Panc1 (cell line): ENCODE measurements around the gene MACC1. TPM values are rescaled to one million over a fixed set of nuclear protein-coding genes. Genes with fewer than 3 reads are reported as not detected.

Source experiments
- ATAC-seq: fragments of 200-7000 bp; cut with Tn5 transposase; 2 replicates; pipeline ENCODE4 v1.9.1; 2020; ENCODE audit warnings: mild to moderate bottlenecking, moderate library complexity
- BruUV-seq: library from RNA; stranded (reverse); fragments of 400-500 nt; replicated peaks from 2 replicates; lab custom pipeline; 2021; lab: Mats Ljungman, UMichigan
- CTCF ChIA-PET: fragments of 300-600 bp; sonication (Branson Sonifier 250); formaldehyde crosslinking; loops from one replicate; lab custom pipeline; 2022; ENCODE audit warnings: antibody characterized with exemption; lab: Charles Lee
- POLR2A ChIA-PET: fragments of 300-600 bp; sonication (Branson Sonifier 250); formaldehyde crosslinking; loops from one replicate; lab custom pipeline; 2022; ENCODE audit warnings: antibody characterized with exemption; lab: Charles Lee
- DNase-seq: peaks from one replicate; pipeline ENCODE4 v3.0.0-alpha.2; 2010; ENCODE audit warnings: low read depth, low spot score
- H3K27ac ChIP-seq: 2 replicates; pipeline ENCODE4 v1.5.1; 2011; ENCODE audit warnings: mild to moderate bottlenecking, low read length, inconsistent platforms
- H3K27me3 ChIP-seq: fragments of 200-500 bp; sonication (Bioruptor generic); 2 replicates; pipeline ENCODE4 v1.6.0; 2014; ENCODE audit warnings: low read length, inconsistent platforms; ENCODE audit not compliant: control insufficient read depth, insufficient read depth
- H3K36me3 ChIP-seq: fragments of 200-500 bp; sonication (Bioruptor generic); 2 replicates; pipeline ENCODE4 v1.5.1; 2014; ENCODE audit warnings: inconsistent platforms, mild to moderate bottlenecking, low read length, moderate library complexity; ENCODE audit not compliant: control insufficient read depth, insufficient read depth
- H3K4me1 ChIP-seq: 2 replicates; pipeline ENCODE4 v1.5.1; 2011; ENCODE audit warnings: inconsistent platforms, mild to moderate bottlenecking, low read length, moderate library complexity; ENCODE audit not compliant: control insufficient read depth, insufficient read depth
- H3K4me3 ChIP-seq, 2 experiments: 2 replicates each; pipeline ENCODE4 v1.5.1; 2011 to 2012; ENCODE audit warnings: low read depth in 2 of 2, low read length in 2 of 2, mild to moderate bottlenecking in 2 of 2, inconsistent platforms in 1 of 2, moderate library complexity in 1 of 2
- H3K9me3 ChIP-seq: fragments of 200-500 bp; sonication (Bioruptor generic); 2 replicates; pipeline ENCODE4 v1.5.1; 2014; ENCODE audit warnings: low read depth, mild to moderate bottlenecking, inconsistent platforms, low read length, moderate library complexity; ENCODE audit not compliant: control insufficient read depth, insufficient read depth
- CTCF ChIP-seq: fragments of 450-650 bp; IDR thresholded peaks from 2 replicates; pipeline ENCODE4 v1.5.1; 2017; ENCODE audit warnings: mild to moderate bottlenecking
- POLR2AphosphoS5 ChIP-seq: IDR thresholded peaks from 2 replicates; pipeline ENCODE4 v1.6.1; 2012; ENCODE audit warnings: mild to moderate bottlenecking, low read depth, low read length, moderate library complexity
- REST ChIP-seq, 2 experiments: IDR thresholded peaks; 2 replicates each; pipeline ENCODE4 v1.6.1; 2011 to 2012; ENCODE audit warnings: low read depth in 2 of 2, control low read depth in 1 of 2, low read length in 1 of 2, mild to moderate bottlenecking in 1 of 2, moderate library complexity in 1 of 2; ENCODE audit not compliant: insufficient read depth in 1 of 2
- SIN3A ChIP-seq: IDR thresholded peaks from 2 replicates; pipeline ENCODE4 v1.6.1; 2012; ENCODE audit warnings: low read depth, mild to moderate bottlenecking, low read length, moderate library complexity, borderline replicate concordance; ENCODE audit not compliant: insufficient read depth
- TCF7L2 ChIP-seq: IDR thresholded peaks from 2 replicates; pipeline ENCODE4 v1.6.1; 2011; ENCODE audit warnings: mild to moderate bottlenecking, low read depth, low read length, inconsistent platforms
- in situ Hi-C: cut with HindIII; loops from 2 replicates; pipeline ENCODE4 v1.10.0; 2016; ENCODE audit warnings: low sequenced_read_pairs, low pct_unique_long_range_greater_than_20kb
- intact Hi-C: fragments of 100-400 bp; cut with micrococcal nuclease; formaldehyde crosslinking; loops from one replicate; pipeline ENCODE4 v1.10.0; 2022; ENCODE audit not compliant: unreplicated experiment
- total RNA-seq: library from RNA; stranded (reverse); gene quantifications from one replicate; pipeline ENCODE4 v1.2.1, GENCODE V29; 2021; ENCODE audit not compliant: unreplicated experiment

MACC1 gene
- total RNA-seq, 1 experiment from 2014 or later = 0.08 TPM

DNA sequence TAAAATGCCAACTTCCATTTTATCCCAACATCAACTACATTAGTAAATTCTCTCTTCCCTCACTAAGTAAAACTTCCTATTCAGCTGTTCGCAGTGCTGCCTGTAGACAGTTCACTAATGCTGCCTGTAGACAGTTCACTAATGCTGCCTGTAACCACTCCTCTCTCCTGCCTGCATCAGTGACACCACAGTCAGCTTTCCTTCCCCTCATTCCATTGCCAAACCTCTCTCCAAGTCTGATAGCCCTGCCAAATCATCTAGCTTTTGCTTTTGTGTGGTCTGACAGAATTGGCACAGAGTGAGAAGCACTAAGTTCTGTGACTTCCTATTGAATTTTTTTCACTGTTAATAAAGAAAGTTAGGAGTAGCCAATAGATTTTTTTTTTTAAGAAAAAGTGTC lies 43.0 kb upstream of the MACC1 start:
- H3K4me3 ChIP-seq = no peak overlapping the region
- H3K27me3 ChIP-seq = no peaks in the 10 kb centered on the region
- H3K9me3 ChIP-seq = no peaks in the 10 kb centered on the region
- DNase-seq (no peak), ATAC-seq (no peak)
- intact Hi-C loops = no loop called here
- in situ Hi-C loops = no loop called here
- BruUV-seq = no TSS peak
- no peaks in the 10 kb centered on the region for H3K4me1 ChIP-seq
- POLR2A ChIA-PET = no interaction called here
- TF ChIP-seq SIN3A (no peak), TCF7L2 (no peak), REST (IDR thresholded peaks at IDR 0.05; ENCODE audit: insufficient read depth in 1 of 2, low read depth in 2 of 2, low read length in 1 of 2) (no peak), CTCF (no peak), POLR2AphosphoS5 (no peak)
- CTCF ChIA-PET = no interaction called here
- H3K36me3 ChIP-seq = no peaks in the 10 kb centered on the region
- H3K27ac ChIP-seq = no peak overlapping the region

DNA sequence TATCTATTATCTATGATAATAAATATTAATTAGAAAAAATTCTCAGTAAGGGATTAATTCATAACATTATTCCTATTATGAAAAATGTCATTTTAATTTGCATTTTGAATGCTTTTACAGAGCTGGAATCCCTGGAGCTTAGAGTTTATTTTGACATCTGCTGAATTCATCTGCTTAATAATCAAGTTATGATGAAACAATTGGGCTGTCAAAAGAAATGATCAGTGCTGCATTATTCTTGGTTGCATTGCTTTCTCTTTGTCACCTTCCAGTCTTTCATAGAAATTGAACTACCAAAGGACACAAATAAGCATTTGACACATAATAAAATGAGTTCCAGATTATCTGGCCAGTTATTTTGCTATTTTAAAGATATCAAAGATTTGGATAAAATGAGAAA lies 40.0 kb upstream of the MACC1 start:
- DNase-seq (no peak), ATAC-seq (no peak)
- BruUV-seq = no TSS peak
- Histone ChIP-seq H3K36me3 (no peaks in the 10 kb centered on the region), H3K4me3 (no peak overlapping the region), H3K9me3 (no peaks in the 10 kb centered on the region), H3K27ac (no peak overlapping the region), H3K27me3 (no peaks in the 10 kb centered on the region), H3K4me1 (no peaks in the 10 kb centered on the region)
- CTCF ChIA-PET = no interaction called here
- TF ChIP-seq TCF7L2 = no peak
- no peak for TF ChIP-seq POLR2AphosphoS5
- no peak for TF ChIP-seq CTCF
- TF ChIP-seq REST (IDR thresholded peaks at IDR 0.05; ENCODE audit: insufficient read depth in 1 of 2, low read depth in 2 of 2, low read length in 1 of 2) = no peak
- intact Hi-C loops (no loop called here), in situ Hi-C loops (no loop called here)
- POLR2A ChIA-PET = no interaction called here
